GM18873 (cell line): ENCODE results near the gene CPNE7.

Source experiments
- ATAC-seq: cut with Tn5 transposase; IDR thresholded peaks from one replicate; pipeline ENCODE4 v1.9.1; 2021; ENCODE audit warnings: mild to moderate bottlenecking, moderate library complexity, moderate number of reproducible peaks; ENCODE audit not compliant: unreplicated experiment, low FRiP score

Gene CPNE7

DNA sequence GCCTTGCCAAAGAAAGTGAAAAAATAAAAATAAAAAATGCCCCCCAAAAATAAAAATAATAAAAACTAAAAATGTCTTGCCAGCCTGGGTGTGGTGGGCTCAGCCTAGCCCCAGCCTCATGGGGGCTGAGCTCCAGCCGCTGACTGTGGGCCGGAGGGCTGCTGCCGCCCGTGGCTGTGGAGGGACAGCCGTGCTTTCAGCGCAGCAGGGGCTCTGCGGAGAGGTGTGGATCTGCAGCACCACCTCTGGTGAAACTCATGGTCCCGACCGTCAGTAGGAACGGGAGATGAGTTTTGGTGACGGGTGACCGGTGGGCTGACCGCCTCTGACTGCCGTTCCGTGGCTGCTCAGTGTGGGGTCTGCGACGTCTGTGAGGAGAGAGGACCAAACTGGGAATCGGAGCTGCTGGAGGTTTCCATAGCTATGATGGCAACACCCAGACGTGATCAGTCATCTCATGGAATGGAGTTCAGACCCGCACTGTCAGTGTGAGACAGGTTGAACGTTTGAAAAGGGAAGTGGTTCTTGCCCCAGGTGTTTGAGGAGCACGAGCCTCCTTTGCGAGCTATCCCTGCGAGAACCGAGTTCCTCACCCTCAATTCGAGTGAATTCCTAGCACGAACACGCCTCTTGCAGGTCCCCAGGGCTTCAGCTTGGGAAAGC is 27.1 kb upstream of the CPNE7 start:
- no peak for ATAC-seq

DNA sequence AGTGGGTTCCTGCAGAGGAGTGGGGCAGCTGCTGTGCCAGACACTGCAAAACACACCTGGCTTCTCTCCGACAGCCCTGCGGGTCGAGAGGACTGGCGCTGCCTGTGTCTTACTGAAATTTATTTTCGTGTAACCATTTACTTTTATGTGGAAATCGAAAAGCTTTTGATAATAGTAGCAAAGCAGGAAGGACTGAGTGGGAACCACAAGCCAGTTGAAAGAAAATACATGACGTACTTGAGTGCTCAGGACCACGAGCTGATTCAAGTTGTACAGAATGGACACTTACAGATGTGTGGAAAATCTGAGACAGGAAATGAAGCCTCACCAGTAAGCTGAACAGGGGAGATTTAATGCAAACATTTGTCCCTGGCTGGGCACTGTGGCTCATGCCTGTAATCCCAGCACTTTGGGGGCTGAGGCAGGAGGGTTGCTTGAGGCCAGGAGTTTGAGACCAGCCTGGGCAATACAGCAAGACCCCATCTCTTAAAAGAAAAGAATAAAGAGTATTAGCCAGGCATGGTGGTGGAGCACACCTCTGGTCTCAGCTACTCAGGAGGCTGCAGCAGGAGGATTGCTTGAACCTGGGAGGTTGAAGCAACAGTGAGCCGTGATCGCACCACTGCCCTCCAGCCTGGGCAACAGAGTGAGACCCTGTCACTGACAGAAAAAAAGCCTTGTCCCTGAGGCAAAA is 26.4 kb upstream of the CPNE7 start:
- no peak for ATAC-seq

- ATAC-seq: no peak
These were observed 25.0 kb upstream of the CPNE7 start for GRCh38 chr16:89550421-89551007.

DNA sequence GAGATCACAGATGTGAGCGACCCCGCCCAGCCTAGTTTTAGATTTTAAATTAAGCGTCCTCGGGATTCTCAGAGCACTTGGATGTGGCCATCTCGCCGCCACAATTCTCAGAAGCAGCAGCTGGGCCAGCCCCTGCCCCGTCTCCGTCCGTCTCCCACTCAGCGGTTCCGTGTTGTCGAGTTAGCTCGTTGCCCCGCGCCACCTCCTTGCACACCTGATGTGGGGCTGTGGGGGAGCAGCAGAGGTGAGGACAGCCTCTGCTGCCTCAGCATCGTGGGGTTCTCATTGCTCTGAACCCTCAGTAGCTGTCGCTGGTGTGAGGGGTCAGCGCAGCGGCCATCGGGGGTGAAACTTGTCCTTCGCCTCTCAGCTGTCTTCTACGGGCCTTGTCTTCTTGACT is 23.2 kb upstream of the CPNE7 start:
- no peak for ATAC-seq

GRCh38 chr16:89552913-89553312 is 22.6 kb upstream of the CPNE7 start:
- no peak for ATAC-seq

DNA sequence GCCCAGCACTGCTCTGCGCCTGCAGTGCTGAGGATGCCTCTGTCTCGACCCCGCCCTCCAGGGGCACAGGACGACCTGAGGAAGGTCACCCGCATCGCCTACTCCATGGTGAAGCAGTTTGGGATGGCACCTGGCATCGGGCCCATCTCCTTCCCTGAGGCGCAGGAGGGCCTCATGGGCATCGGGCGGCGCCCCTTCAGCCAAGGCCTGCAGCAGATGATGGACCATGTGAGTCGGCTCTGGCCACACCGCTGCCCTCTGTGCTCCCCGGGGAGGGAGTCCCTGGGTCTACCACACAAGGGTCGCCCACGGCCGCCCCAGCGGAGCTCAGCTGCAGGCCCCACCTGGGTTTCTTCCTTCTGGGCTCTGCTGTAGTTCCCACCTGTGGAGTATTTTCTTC is 21.8 kb upstream of the CPNE7 start:
- no peak for ATAC-seq

DNA sequence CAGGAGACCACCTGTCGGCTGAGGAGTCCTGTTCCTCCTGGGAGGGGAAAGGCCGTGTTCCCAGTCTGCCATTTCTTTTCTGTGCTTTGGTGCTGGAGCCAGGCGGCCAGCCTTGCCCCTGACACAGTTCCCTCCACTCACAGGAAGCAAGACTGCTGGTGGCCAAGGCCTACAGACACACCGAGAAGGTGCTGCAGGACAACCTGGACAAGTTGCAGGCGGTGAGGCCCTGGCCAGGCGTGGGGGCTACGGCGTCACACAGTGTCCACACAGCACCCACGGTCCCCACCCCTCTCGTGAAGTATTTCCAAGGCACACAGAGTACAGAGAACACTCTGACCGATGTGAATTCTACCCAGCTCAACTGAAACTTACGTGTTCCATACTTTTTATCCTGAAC is 21.2 kb upstream of the CPNE7 start:
- no peak for ATAC-seq

DNA sequence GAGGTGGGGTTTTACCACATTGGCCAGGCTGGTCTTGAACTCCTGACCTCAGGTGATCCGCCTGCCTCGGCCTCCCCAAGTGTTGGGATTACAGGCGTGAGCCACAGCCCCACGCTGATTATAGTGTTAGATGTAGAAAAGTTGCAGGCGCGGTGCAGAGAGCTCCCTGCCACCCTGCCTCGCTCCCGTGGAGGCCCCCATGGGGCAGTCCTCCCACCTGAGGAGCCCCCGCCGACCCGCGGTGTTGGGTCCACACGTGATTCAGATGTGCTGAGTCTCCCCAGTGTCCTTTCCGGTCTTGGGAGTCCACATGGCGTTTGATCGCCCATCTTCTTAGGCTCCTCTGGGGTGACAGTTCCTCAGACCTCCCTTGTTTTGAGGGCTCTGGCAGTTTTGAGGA is 20.3 kb upstream of the CPNE7 start:
- no peak for ATAC-seq

DNA sequence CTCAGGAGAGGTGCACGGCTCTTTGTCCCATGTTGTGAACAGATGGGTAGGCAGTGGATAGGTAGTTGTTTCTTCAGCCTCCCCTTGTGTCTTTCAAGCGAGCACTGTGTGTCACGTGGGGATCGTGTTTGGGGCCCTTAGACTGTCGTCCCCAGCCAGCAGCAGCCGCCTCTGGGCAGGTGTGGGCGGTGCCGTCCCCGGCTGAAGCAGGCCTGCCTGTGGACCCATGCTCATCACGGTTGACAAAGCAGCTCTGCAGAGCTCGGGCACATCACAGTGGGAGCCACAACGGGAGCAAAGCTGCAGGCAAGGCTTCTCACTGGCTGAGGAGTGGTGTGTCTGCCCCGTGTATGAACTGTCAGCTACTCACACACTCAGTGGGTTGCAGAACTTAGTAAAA is 19.8 kb upstream of the CPNE7 start:
- no peak for ATAC-seq

- ATAC-seq: no peak
These were observed 18.5 kb upstream of the CPNE7 start for GRCh38 chr16:89556750-89557689.

GRCh38 chr16:89557690-89558490 is 17.7 kb upstream of the CPNE7 start:
- no peak for ATAC-seq

GRCh38 chr16:89560378-89561141 is 15.0 kb upstream of the CPNE7 start, which contains the start of gene RPL13:
TSS of gene RPL13 (plus strand) at chr16:89560682. CDS start at chr16:89560960, 278 bp downstream.
- ATAC-seq: peak; percentile 59

- ATAC-seq: no peak
These were observed 14.2 kb upstream of the CPNE7 start for GRCh38 chr16:89561142-89561883.

GRCh38 chr16:89561884-89562599 is 13.5 kb upstream of the CPNE7 start:
- no peak for ATAC-seq

DNA sequence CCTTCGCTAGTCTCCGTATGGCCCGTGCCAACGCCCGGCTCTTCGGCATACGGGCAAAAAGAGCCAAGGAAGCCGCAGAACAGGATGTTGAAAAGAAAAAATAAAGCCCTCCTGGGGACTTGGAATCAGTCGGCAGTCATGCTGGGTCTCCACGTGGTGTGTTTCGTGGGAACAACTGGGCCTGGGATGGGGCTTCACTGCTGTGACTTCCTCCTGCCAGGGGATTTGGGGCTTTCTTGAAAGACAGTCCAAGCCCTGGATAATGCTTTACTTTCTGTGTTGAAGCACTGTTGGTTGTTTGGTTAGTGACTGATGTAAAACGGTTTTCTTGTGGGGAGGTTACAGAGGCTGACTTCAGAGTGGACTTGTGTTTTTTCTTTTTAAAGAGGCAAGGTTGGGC is 12.6 kb upstream of the CPNE7 start:
- no peak for ATAC-seq

DNA sequence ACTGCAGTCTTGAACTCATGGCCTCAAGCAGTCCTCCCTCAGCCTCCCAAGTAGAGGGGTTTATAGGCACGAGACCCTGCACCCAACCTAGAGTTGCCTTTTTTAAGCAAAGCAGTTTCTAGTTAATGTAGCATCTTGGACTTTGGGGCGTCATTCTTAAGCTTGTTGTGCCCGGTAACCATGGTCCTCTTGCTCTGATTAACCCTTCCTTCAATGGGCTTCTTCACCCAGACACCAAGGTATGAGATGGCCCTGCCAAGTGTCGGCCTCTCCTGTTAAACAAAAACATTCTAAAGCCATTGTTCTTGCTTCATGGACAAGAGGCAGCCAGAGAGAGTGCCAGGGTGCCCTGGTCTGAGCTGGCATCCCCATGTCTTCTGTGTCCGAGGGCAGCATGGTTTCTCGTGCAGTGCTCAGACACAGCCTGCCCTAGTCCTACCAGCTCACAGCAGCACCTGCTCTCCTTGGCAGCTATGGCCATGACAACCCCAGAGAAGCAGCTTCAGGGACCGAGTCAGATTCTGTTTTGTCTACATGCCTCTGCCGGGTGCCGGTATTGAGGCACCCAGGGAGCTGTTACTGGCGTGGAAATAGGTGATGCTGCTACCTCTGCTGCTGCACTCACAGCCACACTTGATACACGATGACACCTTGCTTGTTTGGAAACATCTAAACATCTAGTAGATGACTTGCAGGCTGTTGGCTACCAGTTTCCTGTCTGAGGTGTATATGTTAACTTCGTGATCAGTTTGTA is 11.7 kb upstream of the CPNE7 start:
- ATAC-seq: no peak
